ENCODE measurements around the gene NOS1AP. TPM values are rescaled to one million over a fixed set of nuclear protein-coding genes. Genes with fewer than 3 reads are reported as not detected.

The NOS1AP gene
- total RNA-seq, 1 experiment from 2014 or later, result 2.4 TPM

- intact Hi-C loops (cut with micrococcal nuclease), result no loop called here
- BruUV-seq (replicated peaks), result no TSS peak
- no peak overlapping the region for H3K27ac Mint-ChIP-seq (ENCODE audit: low read depth, unreplicated experiment)
- H3K36me3 Mint-ChIP-seq (ENCODE audit: insufficient read depth, unreplicated experiment), result no peaks in the 10 kb centered on the region
- H3K4me1 Mint-ChIP-seq (ENCODE audit: insufficient read depth, unreplicated experiment), result no peaks in the 10 kb centered on the region
- no peak for DNase-seq (ENCODE audit: unreplicated experiment)
- no peaks in the 10 kb centered on the region for H3K9me3 Mint-ChIP-seq (ENCODE audit: unreplicated experiment)
- no peak overlapping the region for H3K4me3 Mint-ChIP-seq (ENCODE audit: unreplicated experiment)
- H3K27me3 Mint-ChIP-seq (ENCODE audit: insufficient read depth, unreplicated experiment), result no peaks in the 10 kb centered on the region
- ChIA-PET POLR2A (no interaction called here), CTCF (interaction anchor here (0.7 to 2.2 kb wide), 6 partner anchors 8 to 187 kb away, joined by 3 to 9 read pairs (median 4); no protein-coding TSS in a partner anchor)
- TF ChIP-seq, protein P1, sequence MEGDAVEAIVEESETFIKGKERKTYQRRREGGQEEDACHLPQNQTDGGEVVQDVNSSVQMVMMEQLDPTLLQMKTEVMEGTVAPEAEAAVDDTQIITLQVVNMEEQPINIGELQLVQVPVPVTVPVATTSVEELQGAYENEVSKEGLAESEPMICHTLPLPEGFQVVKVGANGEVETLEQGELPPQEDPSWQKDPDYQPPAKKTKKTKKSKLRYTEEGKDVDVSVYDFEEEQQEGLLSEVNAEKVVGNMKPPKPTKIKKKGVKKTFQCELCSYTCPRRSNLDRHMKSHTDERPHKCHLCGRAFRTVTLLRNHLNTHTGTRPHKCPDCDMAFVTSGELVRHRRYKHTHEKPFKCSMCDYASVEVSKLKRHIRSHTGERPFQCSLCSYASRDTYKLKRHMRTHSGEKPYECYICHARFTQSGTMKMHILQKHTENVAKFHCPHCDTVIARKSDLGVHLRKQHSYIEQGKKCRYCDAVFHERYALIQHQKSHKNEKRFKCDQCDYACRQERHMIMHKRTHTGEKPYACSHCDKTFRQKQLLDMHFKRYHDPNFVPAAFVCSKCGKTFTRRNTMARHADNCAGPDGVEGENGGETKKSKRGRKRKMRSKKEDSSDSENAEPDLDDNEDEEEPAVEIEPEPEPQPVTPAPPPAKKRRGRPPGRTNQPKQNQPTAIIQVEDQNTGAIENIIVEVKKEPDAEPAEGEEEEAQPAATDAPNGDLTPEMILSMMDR (IDR thresholded peaks at IDR 0.05; ENCODE audit: unreplicated experiment), result no peak
Measured at GRCh38 chr1:162242804-162243203, 173.3 kb downstream of the NOS1AP start.

- TF ChIP-seq, protein P1 (IDR thresholded peaks at IDR 0.05; ENCODE audit: unreplicated experiment), result no peak
- intact Hi-C loops (cut with micrococcal nuclease), result no loop called here
- Mint-ChIP-seq H3K27ac (ENCODE audit: low read depth, unreplicated experiment) (no peak overlapping the region), H3K4me3 (ENCODE audit: unreplicated experiment) (no peak overlapping the region), H3K36me3 (ENCODE audit: insufficient read depth, unreplicated experiment) (no peaks in the 10 kb centered on the region), H3K9me3 (ENCODE audit: unreplicated experiment) (no peaks in the 10 kb centered on the region), H3K27me3 (ENCODE audit: insufficient read depth, unreplicated experiment) (no peaks in the 10 kb centered on the region), H3K4me1 (ENCODE audit: insufficient read depth, unreplicated experiment) (no peaks in the 10 kb centered on the region)
- BruUV-seq (replicated peaks), result no TSS peak
- ChIA-PET POLR2A (interaction anchor here (0.7 kb wide), 1 partner anchor 870 kb away, joined by 3 read pairs; no protein-coding TSS in a partner anchor), CTCF (interaction anchor here (0.5 to 1.1 kb wide), 4 partner anchors 27 to 187 kb away, joined by 3 read pairs; no protein-coding TSS in a partner anchor)
- DNase-seq (ENCODE audit: unreplicated experiment), result no peak
Measured at GRCh38 chr1:162248854-162249535, 179.5 kb downstream of the NOS1AP start.

DNA sequence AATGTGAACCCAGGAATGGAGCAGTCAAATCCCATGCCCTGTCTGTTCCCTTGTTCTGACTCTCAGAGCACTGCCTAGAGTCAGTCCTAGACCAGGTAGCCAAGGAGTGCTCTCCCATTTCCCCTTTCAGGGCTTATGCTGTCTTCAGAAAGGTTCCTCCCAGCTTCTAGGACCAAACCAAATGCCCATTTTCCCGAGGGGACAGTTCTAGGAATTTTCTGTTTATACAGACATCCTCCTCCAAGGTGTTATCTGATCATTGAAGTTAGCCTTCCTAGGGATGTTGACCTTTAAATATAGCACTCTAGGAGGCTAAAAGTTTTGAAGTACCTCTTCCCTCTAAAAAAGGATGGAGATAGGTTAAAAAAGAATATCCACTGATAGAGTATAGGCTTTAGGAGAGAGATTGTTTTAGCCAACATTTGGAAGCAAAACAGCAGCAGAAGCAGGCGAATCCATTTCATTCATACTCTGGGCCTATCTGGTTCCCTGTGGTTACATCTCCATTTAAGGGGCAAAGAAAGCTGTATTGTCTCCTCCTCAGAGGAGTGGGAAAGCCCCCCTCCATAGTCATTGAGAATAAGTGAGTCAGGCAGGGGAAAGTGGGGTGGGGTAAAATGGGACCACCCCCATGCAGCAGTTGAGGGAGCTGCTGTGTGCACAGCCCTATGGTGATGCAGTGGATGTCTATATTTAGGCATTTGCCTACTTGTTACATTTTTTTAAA, 180.7 kb downstream of the NOS1AP start:
- ChIA-PET POLR2A (interaction anchor here (0.7 kb wide), 1 partner anchor 17 kb away, joined by 3 read pairs; no protein-coding TSS in a partner anchor), CTCF (interaction anchor here (0.6 to 1.3 kb wide), 6 partner anchors 8 to 457 kb away, joined by 3 to 7 read pairs (median 4); no protein-coding TSS in a partner anchor)
- no peak overlapping the region for H3K27ac Mint-ChIP-seq (ENCODE audit: low read depth, unreplicated experiment)
- no peak overlapping the region for H3K4me3 Mint-ChIP-seq (ENCODE audit: unreplicated experiment)
- TF ChIP-seq, protein P1 (IDR thresholded peaks at IDR 0.05; ENCODE audit: unreplicated experiment), result no peak
- no peak for DNase-seq (ENCODE audit: unreplicated experiment)
- no TSS peak for BruUV-seq (replicated peaks)
- H3K36me3 Mint-ChIP-seq (ENCODE audit: insufficient read depth, unreplicated experiment), result no peaks in the 10 kb centered on the region
- no peaks in the 10 kb centered on the region for H3K27me3 Mint-ChIP-seq (ENCODE audit: insufficient read depth, unreplicated experiment)
- H3K9me3 Mint-ChIP-seq (ENCODE audit: unreplicated experiment), result no peaks in the 10 kb centered on the region
- intact Hi-C loops (cut with micrococcal nuclease), result no loop called here
- H3K4me1 Mint-ChIP-seq (ENCODE audit: insufficient read depth, unreplicated experiment), result no peaks in the 10 kb centered on the region

DNA sequence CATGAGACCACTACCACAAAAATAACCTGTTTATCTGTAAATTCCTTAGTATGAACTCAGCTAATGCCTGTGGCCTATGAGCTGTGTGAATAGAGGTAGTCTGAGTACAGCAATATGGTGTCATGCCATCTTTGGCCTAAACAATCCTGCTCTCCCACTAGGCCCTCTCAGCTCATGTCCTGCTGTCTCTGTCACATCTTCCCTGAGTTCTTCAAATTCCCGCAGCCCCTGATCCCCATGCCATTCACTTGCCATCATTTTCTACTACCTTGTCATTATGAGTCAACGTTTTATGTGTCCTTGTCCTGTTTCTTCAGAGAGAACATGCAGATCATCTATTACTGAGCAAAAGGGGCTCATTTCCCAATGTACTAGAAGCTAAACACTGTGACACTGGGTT, 181.6 kb downstream of the NOS1AP start:
- TF ChIP-seq, protein P1 (IDR thresholded peaks at IDR 0.05; ENCODE audit: unreplicated experiment), result no peak
- H3K27ac Mint-ChIP-seq (ENCODE audit: low read depth, unreplicated experiment), result no peak overlapping the region
- no peaks in the 10 kb centered on the region for H3K9me3 Mint-ChIP-seq (ENCODE audit: unreplicated experiment)
- intact Hi-C loops (cut with micrococcal nuclease), result no loop called here
- POLR2A ChIA-PET, result interaction anchor here (0.5 kb wide), 1 partner anchor 1233 kb away, joined by 3 read pairs; no protein-coding TSS in a partner anchor
- H3K4me1 Mint-ChIP-seq (ENCODE audit: insufficient read depth, unreplicated experiment), result no peaks in the 10 kb centered on the region
- DNase-seq (ENCODE audit: unreplicated experiment), result no peak
- no peaks in the 10 kb centered on the region for H3K27me3 Mint-ChIP-seq (ENCODE audit: insufficient read depth, unreplicated experiment)
- H3K4me3 Mint-ChIP-seq (ENCODE audit: unreplicated experiment), result no peak overlapping the region
- CTCF ChIA-PET, result interaction anchor here (0.6 to 4.3 kb wide), 9 partner anchors 9 to 458 kb away, joined by 3 to 22 read pairs (median 4); no protein-coding TSS in a partner anchor
- no TSS peak for BruUV-seq (replicated peaks)
- H3K36me3 Mint-ChIP-seq (ENCODE audit: insufficient read depth, unreplicated experiment), result no peaks in the 10 kb centered on the region
